Skin of body (tissue), 2 donors: ENCODE measurements around the gene KCTD5. TPM values are rescaled to one million over a fixed set of nuclear protein-coding genes. Genes with fewer than 3 reads are reported as not detected.
A peak's percentile ranks its signal among the peaks of the same experiment; 100 is the strongest.
"Not testable (repeated sequence)": the region's sequence is repeated elsewhere in the genome, so short reads cannot be mapped to it uniquely, and the experiment has no call there.

ENCODE experiments used
- DNase-seq: peaks from one replicate; lab custom pipeline; 2025; lab: John Stamatoyannopoulos, UW
- total RNA-seq: library from RNA; depleted of rRNA; stranded (reverse); fragments of >200 nt; gene quantifications from one replicate; pipeline ENCODE4 v1.2.3, GENCODE V29; 2014

KCTD5 gene
- total RNA-seq, 1 donor from 2014 or later, result 13.6 TPM

- DNase-seq, result no peak
These were observed 10.6 kb upstream of the KCTD5 start for GRCh38 chr16:2671741-2672140.

- DNase-seq, result peak; percentile 89
These were observed 9.0 kb upstream of the KCTD5 start for GRCh38 chr16:2673066-2673999.

GRCh38 chr16:2675021-2675420 is 7.3 kb upstream of the KCTD5 start:
- DNase-seq, result no peak

GRCh38 chr16:2675714-2676113 is 6.6 kb upstream of the KCTD5 start:
- no peak for DNase-seq

- not testable (repeated sequence) for DNase-seq
These were observed 5.4 kb upstream of the KCTD5 start for GRCh38 chr16:2676937-2677336.

- not testable (repeated sequence) for DNase-seq
These were observed 3.9 kb upstream of the KCTD5 start for GRCh38 chr16:2678206-2678965.

- DNase-seq, result not testable (repeated sequence)
These were observed 2.4 kb upstream of the KCTD5 start for GRCh38 chr16:2679902-2680301.

- DNase-seq, result not testable (repeated sequence)
These were observed 2.0 kb upstream of the KCTD5 start for GRCh38 chr16:2680360-2680759.

GRCh38 chr16:2683041-2683440 is 718 bp downstream of the KCTD5 start:
- not testable (repeated sequence) for DNase-seq

GRCh38 chr16:2686075-2686474 is 3.8 kb downstream of the KCTD5 start:
- not testable (repeated sequence) for DNase-seq

- DNase-seq, result no peak
These were observed 4.7 kb downstream of the KCTD5 start for GRCh38 chr16:2686912-2687507.

- no peak for DNase-seq
These were observed 5.4 kb downstream of the KCTD5 start for GRCh38 chr16:2687531-2688308.

GRCh38 chr16:2689422-2689821 is 7.1 kb downstream of the KCTD5 start:
- not testable (repeated sequence) for DNase-seq

- DNase-seq, result no peak
These were observed 7.9 kb downstream of the KCTD5 start for GRCh38 chr16:2689968-2690801.

GRCh38 chr16:2690852-2691251 is 8.5 kb downstream of the KCTD5 start:
- no peak for DNase-seq

GRCh38 chr16:2691491-2692248 is 9.3 kb downstream of the KCTD5 start:
- no peak for DNase-seq

- DNase-seq, result no peak
These were observed 10.1 kb downstream of the KCTD5 start for GRCh38 chr16:2692251-2692947.

- DNase-seq, result no peak
These were observed 10.8 kb downstream of the KCTD5 start for GRCh38 chr16:2692948-2693651.
